Hepatocyte (in vitro differentiated cells): Measurements from ENCODE around the gene GRIN3B. TPM values are rescaled to one million over a fixed set of nuclear protein-coding genes. Genes with fewer than 3 reads are reported as not detected.

Experiments
- DNase-seq: peaks from one replicate; pipeline ENCODE4 v3.0.0-alpha.2; 2016; ENCODE audit warnings: low spot score
- H2AFZ ChIP-seq: fragments of 200-600 bp; sonication (generic); 2 replicates; pipeline ENCODE4 v1.6.0; 2016; ENCODE audit warnings: antibody characterized with exemption, mild to moderate bottlenecking
- H3K27ac ChIP-seq: fragments of 200-600 bp; sonication (generic); 2 replicates; pipeline ENCODE4 v1.5.1; 2016; ENCODE audit warnings: mild to moderate bottlenecking
- H3K27me3 ChIP-seq: fragments of 200-600 bp; sonication (generic); 2 replicates; pipeline ENCODE4 v1.6.1; 2016
- H3K36me3 ChIP-seq: fragments of 200-600 bp; sonication (generic); replicated peaks from 2 replicates; pipeline ENCODE4 v1.5.1; 2016; ENCODE audit warnings: low read depth; ENCODE audit not compliant: insufficient read depth
- H3K4me1 ChIP-seq: fragments of 200-600 bp; sonication (generic); 2 replicates; pipeline ENCODE4 v1.5.1; 2016; ENCODE audit warnings: mild to moderate bottlenecking, moderate library complexity; ENCODE audit not compliant: insufficient read depth
- H3K4me2 ChIP-seq: fragments of 200-600 bp; sonication (generic); 2 replicates; pipeline ENCODE4 v1.6.0; 2016
- H3K4me3 ChIP-seq: fragments of 200-600 bp; sonication (generic); 2 replicates; pipeline ENCODE4 v1.5.1; 2016; ENCODE audit warnings: mild to moderate bottlenecking
- H3K79me2 ChIP-seq: fragments of 200-600 bp; sonication (generic); 2 replicates; pipeline ENCODE4 v1.6.0; 2017; ENCODE audit warnings: mild to moderate bottlenecking
- H3K9me2 ChIP-seq: fragments of 200-600 bp; sonication (generic); replicated peaks from 2 replicates; pipeline ENCODE4 v1.6.0; 2017; ENCODE audit warnings: mild to moderate bottlenecking; ENCODE audit not compliant: insufficient read depth
- H3K9me3 ChIP-seq: fragments of 200-600 bp; sonication (generic); 2 replicates; pipeline ENCODE4 v1.5.1; 2016; ENCODE audit warnings: low read depth, mild to moderate bottlenecking
- H4K20me1 ChIP-seq: fragments of 200-600 bp; sonication (generic); 2 replicates; pipeline ENCODE4 v1.6.0; 2016; ENCODE audit warnings: mild to moderate bottlenecking; ENCODE audit not compliant: insufficient read depth, poor library complexity, severe bottlenecking
- EZH2 ChIP-seq: fragments of 200-600 bp; sonication (generic); IDR thresholded peaks from 2 replicates; pipeline ENCODE4 v1.6.1; 2016; ENCODE audit warnings: antibody characterized with exemption, mild to moderate bottlenecking, borderline replicate concordance
- EZH2phosphoT487 ChIP-seq: fragments of 200-600 bp; sonication (generic); IDR thresholded peaks from one replicate; pipeline ENCODE4 v1.6.1; 2018; ENCODE audit warnings: antibody characterized with exemption, mild to moderate bottlenecking, low read depth, moderate library complexity; ENCODE audit not compliant: unreplicated experiment, severe bottlenecking
- WGBS: methylation state at CpG from one replicate; pipeline ENCODE4 v1.1.6; 2016; ENCODE audit warnings: low lambda C conversion rate; ENCODE audit errors: missing lambda C conversion rate; 5-methylcytosine and 5-hydroxymethylcytosine counted together
- polyA plus RNA-seq: library from polyadenylated mRNA; unstranded; fragments of >200 nt; fragmentation: Nextera tagmentation; extraction: Ambion mirVana; gene quantifications from 2 replicates; pipeline ENCODE4 v1.2.1, GENCODE V29; 2016
- small RNA-seq: library from RNA; depleted of rRNA; stranded (forward); fragments of <200 nt; gene quantifications from one replicate; pipeline ENCODE3, GENCODE V24; 2014
- total RNA-seq: library from RNA; depleted of rRNA; stranded (reverse); fragments of >200 nt; gene quantifications from 2 replicates; pipeline ENCODE4 v1.2.3, GENCODE V29; 2014
- TF ChIP-seq, protein P1 (sequence below): fragments of 200-600 bp; sonication (generic); IDR thresholded peaks from 2 replicates; pipeline ENCODE4 v1.5.1; 2016; ENCODE audit warnings: antibody characterized with exemption, mild to moderate bottlenecking; ENCODE audit not compliant: poor library complexity

Gene GRIN3B
- total and polyA plus RNA-seq, 2 experiments from 2014 or later, result 0.30 to 0.48 TPM

DNA sequence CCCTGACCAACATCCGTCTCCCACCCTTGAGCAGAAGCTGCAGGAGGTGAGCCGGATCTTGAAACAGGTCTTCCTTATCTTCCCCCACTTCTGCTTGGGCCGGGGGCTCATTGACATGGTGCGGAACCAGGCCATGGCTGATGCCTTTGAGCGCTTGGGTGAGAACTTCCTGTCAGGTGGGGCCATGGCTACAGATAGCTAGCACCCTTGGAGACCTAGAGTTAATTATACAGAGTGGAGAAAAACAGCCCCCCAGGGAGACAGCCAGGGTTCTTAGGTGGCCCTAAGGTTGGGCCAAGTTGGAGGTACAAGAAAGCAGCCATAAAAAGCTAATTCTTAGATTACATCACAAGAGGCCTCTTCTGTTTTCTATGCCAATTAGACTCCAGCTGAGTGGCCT is 57.9 kb downstream of the GRIN3B start:
- Histone ChIP-seq H3K79me2 (no peaks in the 10 kb centered on the region), H3K4me1 (no peaks in the 10 kb centered on the region), H4K20me1 (no peaks in the 10 kb centered on the region), H3K27me3 (no peaks in the 10 kb centered on the region), H2AFZ (no peak overlapping the region), H3K36me3 (no peaks in the 10 kb centered on the region), H3K4me2 (no peak overlapping the region), H3K9me2 (no peaks in the 10 kb centered on the region), H3K27ac (no peak overlapping the region), H3K4me3 (no peak overlapping the region), H3K9me3 (peaks cover 4% of the 10 kb centered on the region)
- DNase-seq, result no peak
- 99% methylated on average over 5 of the region's 5 CpGs for WGBS
- no peak for TF ChIP-seq EZH2phosphoT487
- TF ChIP-seq, protein P1, sequence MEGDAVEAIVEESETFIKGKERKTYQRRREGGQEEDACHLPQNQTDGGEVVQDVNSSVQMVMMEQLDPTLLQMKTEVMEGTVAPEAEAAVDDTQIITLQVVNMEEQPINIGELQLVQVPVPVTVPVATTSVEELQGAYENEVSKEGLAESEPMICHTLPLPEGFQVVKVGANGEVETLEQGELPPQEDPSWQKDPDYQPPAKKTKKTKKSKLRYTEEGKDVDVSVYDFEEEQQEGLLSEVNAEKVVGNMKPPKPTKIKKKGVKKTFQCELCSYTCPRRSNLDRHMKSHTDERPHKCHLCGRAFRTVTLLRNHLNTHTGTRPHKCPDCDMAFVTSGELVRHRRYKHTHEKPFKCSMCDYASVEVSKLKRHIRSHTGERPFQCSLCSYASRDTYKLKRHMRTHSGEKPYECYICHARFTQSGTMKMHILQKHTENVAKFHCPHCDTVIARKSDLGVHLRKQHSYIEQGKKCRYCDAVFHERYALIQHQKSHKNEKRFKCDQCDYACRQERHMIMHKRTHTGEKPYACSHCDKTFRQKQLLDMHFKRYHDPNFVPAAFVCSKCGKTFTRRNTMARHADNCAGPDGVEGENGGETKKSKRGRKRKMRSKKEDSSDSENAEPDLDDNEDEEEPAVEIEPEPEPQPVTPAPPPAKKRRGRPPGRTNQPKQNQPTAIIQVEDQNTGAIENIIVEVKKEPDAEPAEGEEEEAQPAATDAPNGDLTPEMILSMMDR, result no peak
- no peak for TF ChIP-seq EZH2

Small RNA genes lying within 50 kb of the gene (small RNA-seq; reads per million reads assigned to genes)
- 0.31 reads per million, percentile 8 among the genes with 10 or more reads in this experiment for gene RNU6-2

Other genes with a start within 250 kb of the GRIN3B start
- 35.7 and 43.7 TPM in 2 replicates for gene MISP, start 249.3 kb upstream of the GRIN3B start, total RNA-seq
- 38.4 and 50.9 TPM in 2 replicates for gene MISP, start 249.3 kb upstream of the GRIN3B start, polyA plus RNA-seq
- gene PTBP1, start 203.0 kb upstream of the GRIN3B start, total RNA-seq, result 144 and 178 TPM in 2 replicates
- 204 and 219 TPM in 2 replicates for gene PTBP1, start 203.0 kb upstream of the GRIN3B start, polyA plus RNA-seq
- gene PLPPR3, start 178.5 kb upstream of the GRIN3B start, total RNA-seq, result 7.6 and 11.1 TPM in 2 replicates
- 11.4 and 11.7 TPM in 2 replicates for gene PLPPR3, start 178.5 kb upstream of the GRIN3B start, polyA plus RNA-seq
- not detected in 2 replicates for gene AZU1, start 172.6 kb upstream of the GRIN3B start, total RNA-seq
- 0.94 TPM in 1 of 2 replicates, not detected in the other for gene AZU1, start 172.6 kb upstream of the GRIN3B start, polyA plus RNA-seq
- gene PRTN3, start 159.4 kb upstream of the GRIN3B start, total RNA-seq, result not detected in 2 replicates
- not detected in 2 replicates for gene PRTN3, start 159.4 kb upstream of the GRIN3B start, polyA plus RNA-seq
- 0.83 and 1.2 TPM in 2 replicates for gene ELANE, start 148.1 kb upstream of the GRIN3B start, total RNA-seq
- gene ELANE, start 148.1 kb upstream of the GRIN3B start, polyA plus RNA-seq, result 0.81 and 3.0 TPM in 2 replicates
- gene CFD, start 140.8 kb upstream of the GRIN3B start, total RNA-seq, result 3.3 and 9.0 TPM in 2 replicates
- 8.2 and 11.2 TPM in 2 replicates for gene CFD, start 140.8 kb upstream of the GRIN3B start, polyA plus RNA-seq
- 24.4 and 32.1 TPM in 2 replicates for gene MED16, start 107.2 kb upstream of the GRIN3B start, total RNA-seq
- gene MED16, start 107.2 kb upstream of the GRIN3B start, polyA plus RNA-seq, result 80.9 and 111 TPM in 2 replicates
- not detected in 2 replicates for gene RNU6-9, start 106.9 kb upstream of the GRIN3B start, total RNA-seq
- gene RNU6-9, start 106.9 kb upstream of the GRIN3B start, polyA plus RNA-seq, result not detected in 2 replicates
- 42.2 and 44.1 TPM in 2 replicates for gene R3HDM4, start 87.2 kb upstream of the GRIN3B start, total RNA-seq
- 86.6 and 88.2 TPM in 2 replicates for gene R3HDM4, start 87.2 kb upstream of the GRIN3B start, polyA plus RNA-seq
- gene KISS1R, start 83.1 kb upstream of the GRIN3B start, total RNA-seq, result 1.3 and 1.4 TPM in 2 replicates
- gene KISS1R, start 83.1 kb upstream of the GRIN3B start, polyA plus RNA-seq, result 2.1 and 4.2 TPM in 2 replicates
- gene ARID3A, start 74.4 kb upstream of the GRIN3B start, total RNA-seq, result 95.9 and 122 TPM in 2 replicates
- 180 and 203 TPM in 2 replicates for gene ARID3A, start 74.4 kb upstream of the GRIN3B start, polyA plus RNA-seq
- 57.8 and 60.0 TPM in 2 replicates for gene WDR18, start 16.1 kb upstream of the GRIN3B start, total RNA-seq
- gene WDR18, start 16.1 kb upstream of the GRIN3B start, polyA plus RNA-seq, result 160 and 169 TPM in 2 replicates
- 108 and 169 TPM in 2 replicates for gene TMEM259, start 20.7 kb downstream of the GRIN3B start, total RNA-seq
- gene TMEM259, start 20.7 kb downstream of the GRIN3B start, polyA plus RNA-seq, result 311 and 383 TPM in 2 replicates
- not detected in 2 replicates for gene RNU6-2, start 21.1 kb downstream of the GRIN3B start, total RNA-seq
- not detected in 2 replicates for gene RNU6-2, start 21.1 kb downstream of the GRIN3B start, polyA plus RNA-seq
- gene CNN2, start 26.2 kb downstream of the GRIN3B start, total RNA-seq, result 88.5 and 115 TPM in 2 replicates
- gene CNN2, start 26.2 kb downstream of the GRIN3B start, polyA plus RNA-seq, result 229 and 247 TPM in 2 replicates
- gene ABCA7, start 39.7 kb downstream of the GRIN3B start, total RNA-seq, result 8.2 and 17.8 TPM in 2 replicates
- gene ABCA7, start 39.7 kb downstream of the GRIN3B start, polyA plus RNA-seq, result 26.8 and 38.1 TPM in 2 replicates
- gene ARHGAP45, start 66.7 kb downstream of the GRIN3B start, total RNA-seq, result 11.0 and 12.9 TPM in 2 replicates
- gene ARHGAP45, start 66.7 kb downstream of the GRIN3B start, polyA plus RNA-seq, result 16.0 and 18.3 TPM in 2 replicates
- 126 and 170 TPM in 2 replicates for gene POLR2E, start 95.0 kb downstream of the GRIN3B start, total RNA-seq
- 326 and 328 TPM in 2 replicates for gene POLR2E, start 95.0 kb downstream of the GRIN3B start, polyA plus RNA-seq
- gene GPX4, start 103.6 kb downstream of the GRIN3B start, total RNA-seq, result 524 and 539 TPM in 2 replicates
- gene GPX4, start 103.6 kb downstream of the GRIN3B start, polyA plus RNA-seq, result 729 and 735 TPM in 2 replicates
- gene SBNO2, start 173.8 kb downstream of the GRIN3B start, total RNA-seq, result 15.2 and 15.6 TPM in 2 replicates
- 12.7 and 16.2 TPM in 2 replicates for gene SBNO2, start 173.8 kb downstream of the GRIN3B start, polyA plus RNA-seq
- gene STK11, start 205.4 kb downstream of the GRIN3B start, total RNA-seq, result 48.9 and 53.3 TPM in 2 replicates
- gene STK11, start 205.4 kb downstream of the GRIN3B start, polyA plus RNA-seq, result 73.8 and 76.6 TPM in 2 replicates
- 1.1 and 4.2 TPM in 2 replicates for gene CBARP, start 237.6 kb downstream of the GRIN3B start, total RNA-seq
- gene CBARP, start 237.6 kb downstream of the GRIN3B start, polyA plus RNA-seq, result 7.1 and 10.7 TPM in 2 replicates
- 54.0 and 64.1 TPM in 2 replicates for gene ATP5F1D, start 241.3 kb downstream of the GRIN3B start, total RNA-seq
- 291 and 297 TPM in 2 replicates for gene ATP5F1D, start 241.3 kb downstream of the GRIN3B start, polyA plus RNA-seq
- 28.7 and 30.1 TPM in 2 replicates for gene MIDN, start 248.2 kb downstream of the GRIN3B start, total RNA-seq
- gene MIDN, start 248.2 kb downstream of the GRIN3B start, polyA plus RNA-seq, result 94.6 and 98.4 TPM in 2 replicates